ENCODE results near the gene WNT2. TPM values are rescaled to one million over a fixed set of nuclear protein-coding genes. Genes with fewer than 3 reads are reported as not detected.

The WNT2 gene
- total and polyA plus RNA-seq, 10 of the 15 experiments (the other 5 are each of a cell fraction or from before 2014, with no cell fraction given): 0.07 to 0.34 (median 0.19) TPM

DNA sequence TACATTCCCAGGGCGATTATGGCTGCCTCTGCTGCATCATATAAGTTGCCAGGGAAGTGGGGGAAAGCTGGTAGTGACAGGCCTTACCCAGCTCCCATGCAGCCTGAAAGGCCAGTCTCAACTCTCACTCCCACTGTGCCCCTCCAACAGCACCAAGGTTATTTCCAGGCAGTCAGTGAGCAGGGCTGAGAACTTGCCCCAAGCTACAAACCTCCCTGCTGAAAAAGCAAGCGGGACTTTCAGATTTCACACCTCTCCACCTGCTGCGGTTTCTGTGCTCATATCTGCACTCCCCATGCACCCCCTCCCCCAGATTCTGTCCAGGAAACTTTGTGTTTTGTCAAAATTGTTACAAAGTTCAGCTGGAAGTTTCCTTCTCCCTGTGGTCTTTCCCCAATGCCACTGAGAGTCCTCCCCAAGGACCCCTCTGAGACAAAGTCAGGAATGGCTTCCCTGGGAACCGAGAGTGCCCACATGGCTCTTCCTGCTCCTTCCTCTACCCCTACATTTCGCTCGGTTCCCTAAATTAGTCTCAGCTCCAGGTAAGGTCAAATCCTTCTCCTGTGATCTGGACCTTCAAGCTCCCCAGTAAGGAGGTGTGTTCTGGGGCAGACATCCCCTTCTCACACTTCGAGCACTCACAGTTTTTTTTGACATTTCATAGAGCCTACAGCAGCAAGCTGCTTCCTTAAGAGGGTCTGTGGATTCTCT, 25.3 kb upstream of the WNT2 start (continued):
- no peak for TF ChIP-seq SMAD5 (IDR thresholded peaks at IDR 0.05; ENCODE audit: low read depth)
- TF ChIP-seq HDAC6 (IDR thresholded peaks at IDR 0.05; ENCODE audit: unreplicated experiment): no peak
- TF ChIP-seq, protein P1, sequence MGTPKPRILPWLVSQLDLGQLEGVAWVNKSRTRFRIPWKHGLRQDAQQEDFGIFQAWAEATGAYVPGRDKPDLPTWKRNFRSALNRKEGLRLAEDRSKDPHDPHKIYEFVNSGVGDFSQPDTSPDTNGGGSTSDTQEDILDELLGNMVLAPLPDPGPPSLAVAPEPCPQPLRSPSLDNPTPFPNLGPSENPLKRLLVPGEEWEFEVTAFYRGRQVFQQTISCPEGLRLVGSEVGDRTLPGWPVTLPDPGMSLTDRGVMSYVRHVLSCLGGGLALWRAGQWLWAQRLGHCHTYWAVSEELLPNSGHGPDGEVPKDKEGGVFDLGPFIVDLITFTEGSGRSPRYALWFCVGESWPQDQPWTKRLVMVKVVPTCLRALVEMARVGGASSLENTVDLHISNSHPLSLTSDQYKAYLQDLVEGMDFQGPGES (IDR thresholded peaks at IDR 0.05): 0 out of 2 replicates have a peak, but pooled peaks have one; percentile 8
- TF ChIP-seq BRCA1 (IDR thresholded peaks at IDR 0.05; ENCODE audit: low read depth, low read length): no peak
- TF ChIP-seq HDGF (IDR thresholded peaks at IDR 0.05): 0 out of 2 replicates have a peak, but pooled peaks have one; percentile 58
- peak; percentile 99 for TF ChIP-seq IKZF1 (conservative IDR thresholded peaks at IDR 0.05)
- TF ChIP-seq, protein P2, sequence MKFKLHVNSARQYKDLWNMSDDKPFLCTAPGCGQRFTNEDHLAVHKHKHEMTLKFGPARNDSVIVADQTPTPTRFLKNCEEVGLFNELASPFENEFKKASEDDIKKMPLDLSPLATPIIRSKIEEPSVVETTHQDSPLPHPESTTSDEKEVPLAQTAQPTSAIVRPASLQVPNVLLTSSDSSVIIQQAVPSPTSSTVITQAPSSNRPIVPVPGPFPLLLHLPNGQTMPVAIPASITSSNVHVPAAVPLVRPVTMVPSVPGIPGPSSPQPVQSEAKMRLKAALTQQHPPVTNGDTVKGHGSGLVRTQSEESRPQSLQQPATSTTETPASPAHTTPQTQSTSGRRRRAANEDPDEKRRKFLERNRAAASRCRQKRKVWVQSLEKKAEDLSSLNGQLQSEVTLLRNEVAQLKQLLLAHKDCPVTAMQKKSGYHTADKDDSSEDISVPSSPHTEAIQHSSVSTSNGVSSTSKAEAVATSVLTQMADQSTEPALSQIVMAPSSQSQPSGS (IDR thresholded peaks at IDR 0.05; ENCODE audit: low read length): peak; percentile 54; the same call in 1 of the 2 replicates
- TF ChIP-seq FOXM1 (IDR thresholded peaks at IDR 0.05; ENCODE audit: low read depth, low read length): peak; percentile 80; the same call in 1 of the 2 replicates
- TF ChIP-seq KLF5 (IDR thresholded peaks at IDR 0.05; ENCODE audit: partially characterized antibody): no peak
- TF ChIP-seq BMI1 (IDR thresholded peaks at IDR 0.05; ENCODE audit: borderline replicate concordance): peak; percentile 72; the same call in 1 of the 2 replicates
- no peak for TF ChIP-seq HSF1 (IDR thresholded peaks at IDR 0.05; ENCODE audit: low read depth, low read length)
- TF ChIP-seq MTA3 (IDR thresholded peaks at IDR 0.05; ENCODE audit: borderline replicate concordance, low read length): no peak; the same call in 1 of the 2 replicates
- TF ChIP-seq RCOR1 (conservative IDR thresholded peaks at IDR 0.05; ENCODE audit: low read depth, low read length): 0 out of 2 replicates have a peak, but pooled peaks have one; percentile 66
- no peak for TF ChIP-seq SMAD1 (IDR thresholded peaks at IDR 0.05; ENCODE audit: low read depth, partially characterized antibody)
- peak in 1 of 2 experiments; percentile 81; a peak in 2 of 4 replicates for TF ChIP-seq ETV6 (conservative IDR thresholded peaks at IDR 0.05 in 1 of 2, IDR thresholded peaks at IDR 0.05 in 1 of 2; ENCODE audit: borderline replicate concordance in 1 of 2, low read depth in 1 of 2)
- TF ChIP-seq BCL11A (IDR thresholded peaks at IDR 0.05; ENCODE audit: low read depth, low read length): peak; percentile 88
- no peak for TF ChIP-seq PAX8 (IDR thresholded peaks at IDR 0.05)
- TF ChIP-seq, protein P3, sequence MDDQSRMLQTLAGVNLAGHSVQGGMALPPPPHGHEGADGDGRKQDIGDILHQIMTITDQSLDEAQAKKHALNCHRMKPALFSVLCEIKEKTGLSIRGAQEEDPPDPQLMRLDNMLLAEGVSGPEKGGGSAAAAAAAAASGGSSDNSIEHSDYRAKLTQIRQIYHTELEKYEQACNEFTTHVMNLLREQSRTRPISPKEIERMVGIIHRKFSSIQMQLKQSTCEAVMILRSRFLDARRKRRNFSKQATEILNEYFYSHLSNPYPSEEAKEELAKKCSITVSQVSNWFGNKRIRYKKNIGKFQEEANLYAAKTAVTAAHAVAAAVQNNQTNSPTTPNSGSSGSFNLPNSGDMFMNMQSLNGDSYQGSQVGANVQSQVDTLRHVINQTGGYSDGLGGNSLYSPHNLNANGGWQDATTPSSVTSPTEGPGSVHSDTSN (IDR thresholded peaks at IDR 0.05; ENCODE audit: insufficient replicate concordance, low read depth, low read length): no peak
- TF ChIP-seq NR2F1 (conservative IDR thresholded peaks at IDR 0.05): peak; percentile 89
- TF ChIP-seq WRNIP1 (IDR thresholded peaks at IDR 0.05; ENCODE audit: borderline replicate concordance, low read depth, low read length): 0 out of 2 replicates have a peak, but pooled peaks have one; percentile 49
- TF ChIP-seq ASH2L (IDR thresholded peaks at IDR 0.05; ENCODE audit: borderline replicate concordance, low read depth): no peak
- TF ChIP-seq CHD4 (IDR thresholded peaks at IDR 0.05): no peak
- peak; percentile 72 for TF ChIP-seq TBL1XR1 (IDR thresholded peaks at IDR 0.05; ENCODE audit: low read depth, low read length)
- TF ChIP-seq NFYA (IDR thresholded peaks at IDR 0.05; ENCODE audit: borderline replicate concordance, low read depth, low read length): no peak
- no peak for TF ChIP-seq HDAC2 (IDR thresholded peaks at IDR 0.05)

Data from GM12878 (cell line).